Naive thymus-derived CD4-positive, alpha-beta T cell (primary cell): ENCODE results near the gene JUNB. TPM values are rescaled to one million over a fixed set of nuclear protein-coding genes. Genes with fewer than 3 reads are reported as not detected.
A peak's percentile ranks its signal among the peaks of the same experiment; 100 is the strongest.

Source experiments
- ATAC-seq: fragments of 150-1000 bp; cut with Tn5 transposase; 2 replicates; pipeline ENCODE4 v1.10.0; 2021; ENCODE audit warnings: mild to moderate bottlenecking, moderate library complexity
- CTCF ChIA-PET: fragments of 350-600 bp; sonication (Branson Sonifier 250); formaldehyde crosslinking; loops from one replicate; lab custom pipeline; 2021; ENCODE audit warnings: antibody characterized with exemption; lab: Charles Lee
- POLR2A ChIA-PET: fragments of 350-600 bp; sonication (Branson Sonifier 250); formaldehyde crosslinking; loops from one replicate; lab custom pipeline; 2021; ENCODE audit warnings: antibody characterized with exemption, inconsistent platforms; lab: Charles Lee
- DNase-seq, 9 donors: peaks; one replicate each; pipeline versions ENCODE4 v3.0.0 to v3.0.0-alpha.2; 2020 to 2022; ENCODE audit warnings: mixed read lengths in 1 of 9
- H3K27ac ChIP-seq: one replicate; pipeline ENCODE4 v1.7.0; 2013; ENCODE audit warnings: mild to moderate bottlenecking, low read depth, low read length, moderate library complexity
- H3K27me3 ChIP-seq, 2 donors: one replicate each; pipeline ENCODE4 v1.7.0; 2013; ENCODE audit warnings: low read length in 2 of 2, mild to moderate bottlenecking in 2 of 2, moderate library complexity in 2 of 2; ENCODE audit not compliant: control insufficient read depth in 2 of 2, insufficient read depth in 2 of 2
- H3K36me3 ChIP-seq, 3 experiments: 1 replicate in 2 of 3; 2 replicates in 1 of 3; pipeline ENCODE4 v1.7.0; 2013; ENCODE audit warnings: low read length in 3 of 3, mild to moderate bottlenecking in 3 of 3, moderate library complexity in 1 of 3; ENCODE audit not compliant: insufficient read depth in 3 of 3, control insufficient read depth in 2 of 3
- H3K4me1 ChIP-seq, 2 donors: one replicate each; pipeline ENCODE4 v1.7.0; 2013; ENCODE audit warnings: low read length in 2 of 2, mild to moderate bottlenecking in 2 of 2, moderate library complexity in 1 of 2; ENCODE audit not compliant: control insufficient read depth in 2 of 2, insufficient read depth in 2 of 2
- H3K4me3 ChIP-seq: 2 replicates; pipeline ENCODE4 v1.7.0; 2013; ENCODE audit warnings: mild to moderate bottlenecking, low read length
- H3K9me3 ChIP-seq, 3 experiments: 1 replicate in 2 of 3; 2 replicates in 1 of 3; pipeline ENCODE4 v1.7.0; 2013; ENCODE audit warnings: low read length in 3 of 3; ENCODE audit not compliant: control insufficient read depth in 2 of 3
- H3K27ac Mint-ChIP-seq, 9 donors: one replicate each; pipeline ENCODE4 v1.8.0; 2020 to 2022; ENCODE audit warnings: mixed read lengths in 9 of 9, mild to moderate bottlenecking in 8 of 9, moderate library complexity in 5 of 9, inconsistent platforms in 2 of 9
- H3K27me3 Mint-ChIP-seq, 5 donors: one replicate each; pipeline ENCODE4 v1.8.0; 2021 to 2022; ENCODE audit warnings: mixed read lengths in 5 of 5, mild to moderate bottlenecking in 1 of 5
- H3K36me3 Mint-ChIP-seq, 5 donors: one replicate each; pipeline ENCODE4 v1.8.0; 2020 to 2022; ENCODE audit warnings: mixed read lengths in 5 of 5, mild to moderate bottlenecking in 3 of 5, inconsistent platforms in 1 of 5
- H3K4me1 Mint-ChIP-seq, 7 donors: one replicate each; pipeline ENCODE4 v1.8.0; 2020 to 2022; ENCODE audit warnings: mixed read lengths in 7 of 7, mild to moderate bottlenecking in 3 of 7, inconsistent platforms in 1 of 7
- H3K4me3 Mint-ChIP-seq, 10 donors: one replicate each; pipeline ENCODE4 v1.8.0; 2020 to 2022; ENCODE audit warnings: mild to moderate bottlenecking in 10 of 10, mixed read lengths in 10 of 10, moderate library complexity in 6 of 10, inconsistent platforms in 2 of 10
- H3K9me3 Mint-ChIP-seq, 11 donors: one replicate each; pipeline ENCODE4 v1.8.0; 2020 to 2022; ENCODE audit warnings: mixed read lengths in 11 of 11, mild to moderate bottlenecking in 4 of 11, inconsistent platforms in 1 of 11, moderate library complexity in 1 of 11
- intact Hi-C, 2 donors: fragments of 100-400 bp; cut with micrococcal nuclease; formaldehyde crosslinking; loops; one replicate each; pipeline ENCODE4 v1.15.1; 2023
- polyA plus RNA-seq, 2 donors: library from polyadenylated mRNA; unstranded; fragments of 300-500 nt; fragmentation: Illumina TruSeq; gene quantifications; one replicate each; pipeline ENCODE4 v1.2.3, GENCODE V29; 2021
- total RNA-seq, 6 experiments: library from RNA in 5 of 6; stranded (reverse) in 5 of 6; gene quantifications; 1 replicate in 5 of 6; 2 replicates in 1 of 6; pipeline ENCODE4 v1.2.3 and lab custom pipeline; 2021 to 2026

Gene JUNB
- total and polyA plus RNA-seq, 7 experiments from 2014 or later = 107 to 2,198 (median 690) TPM

DNA sequence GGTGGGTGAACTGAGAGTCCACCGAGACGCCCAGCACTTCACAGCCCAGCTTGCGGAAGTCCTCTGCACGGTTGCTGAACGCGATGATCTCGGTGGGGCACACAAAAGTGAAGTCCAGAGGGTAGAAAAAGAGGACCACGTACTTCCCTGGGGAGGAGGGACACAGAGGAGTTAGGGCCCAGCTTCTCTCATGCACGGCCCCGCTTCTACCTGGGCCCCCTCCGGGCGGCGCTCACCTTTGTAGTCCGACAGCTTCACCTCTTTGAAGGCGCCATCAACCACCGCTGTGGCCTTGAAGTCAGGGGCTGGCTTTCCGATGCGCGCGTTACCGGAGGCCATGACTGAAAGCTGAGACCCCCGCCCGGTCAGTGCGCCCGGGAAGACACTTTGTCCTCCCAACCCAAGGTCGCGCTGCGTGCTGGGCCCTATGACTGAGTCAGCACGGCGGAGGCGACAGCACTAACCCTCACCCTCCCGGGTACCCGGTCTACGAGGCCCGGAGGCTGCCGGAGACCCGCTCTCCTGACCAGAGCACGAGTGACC, 9.7 kb downstream of the JUNB start:
- H3K4me1 Mint-ChIP-seq = peaks cover 14 to 33% (median 31%) of the 10 kb centered on the region in 7 donors
- peak overlapping the region; percentile 85 to 92 (median 88) for H3K4me3 Mint-ChIP-seq
- intact Hi-C loops = loop anchor here (2.0 to 5.0 kb wide), 2 partner anchors 36 to 66 kb away; partner anchors contain the start of genes MAST1 (in 1 of the 2) and TRIR (in 1 of the 2)
- peak overlapping the region; percentile 59 to 88 (median 76) for H3K27ac Mint-ChIP-seq
- peak overlapping the region; percentile 86 for H3K27ac ChIP-seq
- DNase-seq (peak in 1 of 9 donors; percentile 47), ATAC-seq (no peak)
- H3K36me3 Mint-ChIP-seq = peaks cover 0 to 9% (median 0%) of the 10 kb centered on the region in 5 donors
- H3K27me3 Mint-ChIP-seq = peaks cover 0 to 6% (median 0%) of the 10 kb centered on the region in 5 donors
- peak overlapping the region; percentile 88 for H3K4me3 ChIP-seq
- POLR2A ChIA-PET = interaction anchor here (0.6 to 5.1 kb wide), 8 partner anchors 9 to 186 kb away, joined by 3 to 31 read pairs (median 6); partner anchors contain the start of genes GET3 and JUNB
- H3K27me3 ChIP-seq = no peaks in the 10 kb centered on the region
- H3K4me1 ChIP-seq = peaks cover 16 to 20% of the 10 kb centered on the region in 2 donors
- H3K9me3 Mint-ChIP-seq = no peaks in the 10 kb centered on the region
- H3K9me3 ChIP-seq = no peaks in the 10 kb centered on the region
- CTCF ChIA-PET = interaction anchor here (0.9 to 9.8 kb wide), 5 partner anchors 9 to 47 kb away, joined by 3 to 169 read pairs (median 8); partner anchors contain the start of gene HOOK2
- H3K36me3 ChIP-seq = peaks cover 0 to 28% (median 5%) of the 10 kb centered on the region in 3 experiments

DNA sequence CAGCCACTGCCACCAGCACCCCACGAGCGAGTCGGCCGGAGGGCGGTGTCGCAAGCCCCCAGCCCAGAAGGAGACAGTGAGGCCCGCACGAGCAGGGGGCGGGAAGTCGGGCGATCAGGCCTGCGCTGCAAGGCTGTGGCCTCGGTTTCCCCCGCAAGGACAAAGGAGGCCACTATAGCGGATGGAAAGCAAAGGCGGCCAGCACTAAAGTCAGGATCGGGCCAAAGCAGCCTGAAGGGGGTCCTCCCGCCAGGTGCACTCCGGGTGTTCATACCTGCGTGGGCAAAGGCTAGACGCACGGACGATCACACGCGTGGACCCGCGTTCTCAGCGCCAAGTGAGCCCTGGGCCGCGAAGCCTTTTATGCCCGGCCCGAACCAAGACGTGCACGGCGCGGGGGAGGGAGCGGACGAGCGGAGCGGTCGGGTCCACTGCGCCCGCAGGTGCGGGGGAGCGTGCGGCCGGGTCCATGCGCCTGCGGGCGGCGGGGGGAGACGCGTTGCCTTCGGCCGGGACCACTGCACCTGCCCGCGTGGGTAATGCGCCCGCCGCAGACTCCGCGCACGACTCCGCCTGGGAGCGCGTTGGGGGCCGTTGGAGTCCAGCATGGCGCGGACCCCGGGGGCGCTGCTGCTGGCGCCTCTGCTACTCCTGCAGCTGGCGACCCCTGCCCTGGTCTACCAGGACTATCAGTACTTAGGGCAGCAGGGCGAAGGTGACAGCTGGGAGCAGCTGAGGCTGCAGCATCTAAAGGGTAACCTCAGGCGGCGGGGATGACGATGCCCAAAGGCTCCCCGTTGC, 10.4 kb downstream of the JUNB start, which contains the start of the genes PRDX2 and THSD8:
Gene PRDX2 (minus strand): TSS at position 335 of the 801 bp plus-strand sequence. CDS start 539 bp downstream, outside the sequence.
Gene THSD8 (plus strand): TSS at position 604 of the 801 bp plus-strand sequence. CDS start 3 bp downstream, at position 607.
- Histone ChIP-seq H3K36me3 (peaks cover 0 to 28% (median 5%) of the 10 kb centered on the region in 3 experiments), H3K27ac (peak within 1 kb of the TSS; percentile 86), H3K27me3 (no peaks in the 10 kb centered on the region), H3K9me3 (no peaks in the 10 kb centered on the region), H3K4me3 (peak within 1 kb of the TSS; percentile 88), H3K4me1 (peaks cover 19 to 20% of the 10 kb centered on the region in 2 donors)
- CTCF ChIA-PET = interaction anchor here (0.9 to 9.8 kb wide), 5 partner anchors 19 to 46 kb away, joined by 3 to 169 read pairs (median 8); partner anchors contain the start of gene HOOK2
- intact Hi-C loops = loop anchor here (2.0 to 5.0 kb wide), 2 partner anchors 36 to 67 kb away; partner anchors contain the start of genes MAST1 (in 1 of the 2) and TRIR (in 1 of the 2)
- POLR2A ChIA-PET = interaction anchor here (0.7 to 5.1 kb wide), 7 partner anchors 9 to 89 kb away, joined by 3 to 31 read pairs (median 3); partner anchors contain the start of genes GCDH and JUNB
- peak within 1 kb of the TSS; percentile 59 to 90 (median 78) for H3K27ac Mint-ChIP-seq
- peak within 1 kb of the TSS; percentile 85 to 92 (median 88) for H3K4me3 Mint-ChIP-seq
- H3K4me1 Mint-ChIP-seq = peaks cover 12 to 33% (median 31%) of the 10 kb centered on the region in 7 donors
- peaks cover 0 to 1% (median 0%) of the 10 kb centered on the region in 11 donors for H3K9me3 Mint-ChIP-seq
- ATAC-seq (peak; percentile 76), DNase-seq (peak; percentile 50 to 81 (median 66))
- peaks cover 0 to 6% (median 0%) of the 10 kb centered on the region in 5 donors for H3K27me3 Mint-ChIP-seq
- H3K36me3 Mint-ChIP-seq = peaks cover 0 to 7% (median 0%) of the 10 kb centered on the region in 5 donors

DNA sequence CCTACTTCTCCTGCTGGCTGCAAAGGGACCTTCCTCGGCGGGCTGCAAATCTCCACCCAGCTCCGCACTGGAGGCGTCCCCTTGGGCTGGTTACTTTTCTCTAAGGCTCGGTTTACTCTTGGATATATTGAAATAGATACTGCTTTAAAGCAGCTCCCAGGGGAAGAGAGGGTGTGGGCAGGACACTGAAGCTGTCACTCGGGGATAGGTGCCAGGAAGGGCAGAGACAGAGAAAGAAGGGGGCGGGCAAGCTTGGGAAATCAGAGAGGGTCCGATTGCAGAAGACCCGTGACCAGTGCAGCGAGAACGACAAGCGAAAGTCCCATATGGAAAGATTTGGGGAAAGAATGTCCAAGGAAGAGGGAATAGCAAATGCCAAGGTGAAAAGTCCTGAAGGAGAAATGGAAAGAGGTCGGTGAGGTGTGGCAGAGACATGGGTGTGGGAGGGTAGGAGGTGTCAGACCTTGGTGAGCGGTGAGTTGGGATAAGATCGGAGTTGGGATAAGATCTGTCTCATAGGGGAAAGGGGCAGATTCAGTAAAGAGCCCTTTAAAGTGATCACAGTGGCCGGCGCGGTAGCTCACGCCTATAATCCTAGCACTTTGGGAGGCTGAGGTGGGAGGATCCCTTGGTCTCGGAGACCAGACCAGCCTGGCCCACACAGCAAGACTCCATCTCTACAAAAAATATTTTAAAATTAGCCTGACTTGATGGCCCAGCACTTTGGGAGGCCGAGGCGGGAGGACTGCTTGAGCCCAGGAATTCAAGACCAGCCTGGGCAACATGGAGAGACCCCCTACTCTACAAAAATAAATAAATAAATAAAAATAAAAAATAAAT, 11.2 kb downstream of the JUNB start:
- peak overlapping the region; percentile 88 for H3K4me3 ChIP-seq

DNA sequence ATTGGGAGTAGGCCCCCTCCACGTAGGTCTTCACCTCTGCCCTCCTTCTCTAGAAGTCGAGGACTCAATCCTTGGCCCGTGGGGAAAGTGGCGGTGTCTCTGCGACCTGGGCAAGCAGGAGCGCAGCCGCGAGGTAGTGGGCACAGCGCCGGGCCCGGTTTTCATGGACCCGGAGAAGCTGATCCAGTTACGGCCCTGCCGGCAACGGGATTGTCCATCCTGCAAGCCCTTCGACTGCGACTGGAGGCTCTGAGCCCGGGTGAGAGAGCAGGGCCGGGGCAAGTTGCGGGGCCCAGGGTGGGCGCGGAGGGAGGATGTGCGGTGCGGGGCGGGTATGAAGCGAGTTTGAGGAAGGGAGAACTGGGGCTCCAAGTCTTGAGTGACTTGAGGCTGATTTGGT, 12.8 kb downstream of the JUNB start:
- H3K4me1 Mint-ChIP-seq = peaks cover 15 to 42% (median 35%) of the 10 kb centered on the region in 7 donors
- H3K4me3 ChIP-seq = no peak overlapping the region
- H3K9me3 Mint-ChIP-seq = peaks cover 0 to 1% (median 0%) of the 10 kb centered on the region in 11 donors
- DNase-seq (no peak), ATAC-seq (no peak)
- no peaks in the 10 kb centered on the region for H3K27me3 ChIP-seq
- ChIA-PET POLR2A (interaction anchor here (1.6 to 5.1 kb wide), 3 partner anchors 12 to 26 kb away, joined by 5 to 31 read pairs (median 27); partner anchors contain the start of gene JUNB), CTCF (interaction anchor here (1.4 kb wide), 1 partner anchor 44 kb away, joined by 5 read pairs; no protein-coding TSS in a partner anchor)
- peaks cover 0 to 9% (median 3%) of the 10 kb centered on the region in 5 donors for H3K36me3 Mint-ChIP-seq
- peaks cover 26 to 28% of the 10 kb centered on the region in 2 donors for H3K4me1 ChIP-seq
- peaks cover 0 to 6% (median 0%) of the 10 kb centered on the region in 5 donors for H3K27me3 Mint-ChIP-seq
- H3K36me3 ChIP-seq = peaks cover 0 to 23% (median 5%) of the 10 kb centered on the region in 3 experiments
- intact Hi-C loops = loop anchor here in 1 of 2 donors (5.0 kb wide), 1 partner anchor 33 kb away; the partner anchor contains the start of gene MAST1
- no peaks in the 10 kb centered on the region for H3K9me3 ChIP-seq
- no peak overlapping the region for H3K27ac Mint-ChIP-seq
- peak overlapping the region in 2 of 10 donors; percentile 14 to 64 for H3K4me3 Mint-ChIP-seq
- no peak overlapping the region for H3K27ac ChIP-seq

More for the DNA sequence above, 11.2 kb downstream of the JUNB start:
- Mint-ChIP-seq H3K36me3 (peaks cover 0 to 6% (median 0%) of the 10 kb centered on the region in 5 donors), H3K4me3 (peak overlapping the region; percentile 85 to 91 (median 88)), H3K27me3 (peaks cover 0 to 6% (median 0%) of the 10 kb centered on the region in 5 donors), H3K4me1 (peaks cover 15 to 37% (median 34%) of the 10 kb centered on the region in 7 donors), H3K27ac (peak overlapping the region in 7 of 9 donors; percentile 21 to 90 (median 71)), H3K9me3 (peaks cover 0 to 1% (median 0%) of the 10 kb centered on the region in 11 donors)
- CTCF ChIA-PET = interaction anchor here (1.0 to 9.8 kb wide), 4 partner anchors 26 to 45 kb away, joined by 5 to 169 read pairs (median 6); partner anchors contain the start of gene HOOK2
- DNase-seq (no peak), ATAC-seq (no peak)
- peaks cover 26 to 28% of the 10 kb centered on the region in 2 donors for H3K4me1 ChIP-seq
- H3K27me3 ChIP-seq = no peaks in the 10 kb centered on the region
- H3K27ac ChIP-seq = peak overlapping the region; percentile 86
- H3K36me3 ChIP-seq = peaks cover 0 to 28% (median 5%) of the 10 kb centered on the region in 3 experiments
- no peaks in the 10 kb centered on the region for H3K9me3 ChIP-seq
- POLR2A ChIA-PET = interaction anchor here (0.5 to 5.1 kb wide), 9 partner anchors 10 to 188 kb away, joined by 3 to 31 read pairs (median 3); partner anchors contain the start of genes GCDH and JUNB
- intact Hi-C loops = loop anchor here in 1 of 2 donors (5.0 kb wide), 1 partner anchor 35 kb away; the partner anchor contains the start of gene MAST1
